Left lung (tissue), 10 donors: ENCODE data around the gene NKIRAS2. TPM values are rescaled to one million over a fixed set of nuclear protein-coding genes. Genes with fewer than 3 reads are reported as not detected.

Source experiments
- ATAC-seq: fragments of 200-7000 bp; cut with Tn5 transposase; one replicate; pipeline ENCODE4 v1.9.1; 2020; ENCODE audit warnings: moderate library complexity
- DNase-seq, 4 donors: peaks; one replicate each; pipeline ENCODE4 v3.0.0-alpha.2; 2013 to 2020
- H3K27ac ChIP-seq, 2 donors: fragments of 200-600 bp; sonication (generic) in 1 of 2; one replicate each; pipeline versions ENCODE4 v1.5.0 to v1.8.0; 2020 to 2021
- H3K27me3 ChIP-seq, 2 donors: fragments of 200-600 bp; sonication (generic) in 1 of 2; one replicate each; pipeline versions ENCODE4 v1.5.0 to v1.8.0; 2020 to 2021
- H3K36me3 ChIP-seq, 2 donors: fragments of 200-600 bp; sonication (generic) in 1 of 2; one replicate each; pipeline versions ENCODE4 v1.5.0 to v1.8.0; 2020 to 2021
- H3K4me1 ChIP-seq, 2 donors: fragments of 200-600 bp; one replicate each; pipeline ENCODE4 v1.8.0; 2021
- H3K4me3 ChIP-seq, 2 donors: fragments of 200-600 bp; sonication (generic) in 1 of 2; one replicate each; pipeline versions ENCODE4 v1.5.0 to v1.8.0; 2020 to 2021; ENCODE audit warnings: mild to moderate bottlenecking in 1 of 2
- H3K9me3 ChIP-seq, 2 donors: fragments of 200-600 bp; sonication (generic) in 1 of 2; one replicate each; pipeline versions ENCODE4 v1.5.0 to v1.8.0; 2020 to 2021
- CTCF ChIP-seq, 2 donors: fragments of 200-600 bp; sonication (generic) in 1 of 2; IDR thresholded peaks; one replicate each; pipeline versions ENCODE4 v1.5.0 to v1.8.0; 2021; ENCODE audit warnings: antibody characterized with exemption in 2 of 2
- intact Hi-C, 2 donors: fragments of 100-400 bp; cut with DNase I; formaldehyde crosslinking; loops; one replicate each; pipeline versions ENCODE4 v1.11.2 to v1.14.2; 2022
- polyA plus RNA-seq, 6 donors: library from polyadenylated mRNA; unstranded; fragments of 120-200 nt; gene quantifications; one replicate each; pipeline ENCODE4 v1.2.1, GENCODE V29; 2013; ENCODE audit not compliant: insufficient read length in 6 of 6
- total RNA-seq, 2 donors: library from RNA; stranded (reverse); fragmentation: NEBNext Ultra II Directional; extraction: Animal tissue kit (Norgen Biotek cat#: 25700); gene quantifications; one replicate each; pipeline ENCODE4 v1.2.1, GENCODE V29; 2021
- donor health status: DM: no; HTN: yes; CAD: no.
- donor health status: DM: no; HTN: no; CAD: no.

Gene NKIRAS2
- total and polyA plus RNA-seq, 8 donors = 29.6 to 50.1 (median 45.3) TPM

GRCh38 chr17:41975099-41976083 lies 44.5 kb upstream of the NKIRAS2 start:
- H3K36me3 ChIP-seq = peaks cover 0 to 97% of the 10 kb centered on the region in 2 donors
- no peak overlapping the region for H3K4me3 ChIP-seq
- no peaks in the 10 kb centered on the region for H3K9me3 ChIP-seq
- no peak for TF ChIP-seq CTCF (IDR thresholded peaks at IDR 0.05)
- no peak overlapping the region for H3K27ac ChIP-seq
- DNase-seq (peak in 1 of 4 donors; percentile 34), ATAC-seq (no peak)
- intact Hi-C loops = no loop called here
- H3K4me1 ChIP-seq = peaks cover 0 to 21% of the 10 kb centered on the region in 2 donors
- no peaks in the 10 kb centered on the region for H3K27me3 ChIP-seq

GRCh38 chr17:41976142-41976768 lies 43.6 kb upstream of the NKIRAS2 start:
- no peak for TF ChIP-seq CTCF (IDR thresholded peaks at IDR 0.05)
- no peak overlapping the region for H3K27ac ChIP-seq

GRCh38 chr17:41977991-41978390 lies 41.9 kb upstream of the NKIRAS2 start:
- Histone ChIP-seq H3K9me3 (no peaks in the 10 kb centered on the region), H3K4me3 (no peak overlapping the region), H3K27ac (no peak overlapping the region), H3K36me3 (peaks cover 0 to 99% of the 10 kb centered on the region in 2 donors), H3K4me1 (peaks cover 0 to 6% of the 10 kb centered on the region in 2 donors), H3K27me3 (no peaks in the 10 kb centered on the region)
- DNase-seq = peak in 2 of 4 donors; percentile 13 to 26
- intact Hi-C loops = no loop called here
- ATAC-seq = no peak
- TF ChIP-seq CTCF (IDR thresholded peaks at IDR 0.05) = no peak

More at GRCh38 chr17:41976142-41976768, 43.6 kb upstream of the NKIRAS2 start:
- Histone ChIP-seq H3K4me3 (no peak overlapping the region), H3K36me3 (peaks cover 0 to 99% of the 10 kb centered on the region in 2 donors), H3K4me1 (peaks cover 0 to 14% of the 10 kb centered on the region in 2 donors), H3K9me3 (no peaks in the 10 kb centered on the region), H3K27me3 (no peaks in the 10 kb centered on the region)
- ATAC-seq (no peak), DNase-seq (peak in 1 of 4 donors; percentile 51)
- intact Hi-C loops = no loop called here

GRCh38 chr17:41982026-41982760 lies 37.7 kb upstream of the NKIRAS2 start:
- Histone ChIP-seq H3K4me3 (no peak overlapping the region), H3K4me1 (no peaks in the 10 kb centered on the region), H3K27ac (no peak overlapping the region), H3K36me3 (peaks cover 0 to 99% of the 10 kb centered on the region in 2 donors), H3K27me3 (no peaks in the 10 kb centered on the region), H3K9me3 (no peaks in the 10 kb centered on the region)
- DNase-seq (peak in 1 of 4 donors; percentile 13), ATAC-seq (no peak)
- no peak for TF ChIP-seq CTCF (IDR thresholded peaks at IDR 0.05)
- intact Hi-C loops = no loop called here
